Vagina (tissue), 2 donors: ENCODE results near the gene PTPRN2.
"Not testable (repeated sequence)": the region's sequence is repeated elsewhere in the genome, so short reads cannot be mapped to it uniquely, and the experiment has no call there.

Source experiments
- CTCF ChIP-seq, 3 experiments: fragments of 450-650 bp in 2 of 3; fragments of 200-600 bp in 1 of 3; sonication (generic) in 1 of 3; IDR thresholded peaks; one replicate each; pipeline ENCODE4 v1.5.1; 2017 to 2019; ENCODE audit warnings: antibody characterized with exemption in 3 of 3, mild to moderate bottlenecking in 2 of 3, moderate library complexity in 2 of 3
- POLR2A ChIP-seq, 2 donors: fragments of 450-650 bp; IDR thresholded peaks; one replicate each; pipeline ENCODE4 v1.6.1; 2017; ENCODE audit warnings: antibody characterized with exemption in 2 of 2, mild to moderate bottlenecking in 2 of 2, moderate library complexity in 2 of 2

- not testable (repeated sequence) for TF ChIP-seq POLR2A, CTCF (IDR thresholded peaks at IDR 0.05)
These were observed 79.3 kb downstream of the PTPRN2 start for GRCh38 chr7:158508321-158508720.
